ENCODE data around the gene GET3. TPM values are rescaled to one million over a fixed set of nuclear protein-coding genes. Genes with fewer than 3 reads are reported as not detected.

GET3 gene
- total and polyA plus RNA-seq, 2 of the 13 experiments (the other 11 are each of a cell fraction or from before 2014, with no cell fraction given) = 57.7 to 59.4 TPM

DNA sequence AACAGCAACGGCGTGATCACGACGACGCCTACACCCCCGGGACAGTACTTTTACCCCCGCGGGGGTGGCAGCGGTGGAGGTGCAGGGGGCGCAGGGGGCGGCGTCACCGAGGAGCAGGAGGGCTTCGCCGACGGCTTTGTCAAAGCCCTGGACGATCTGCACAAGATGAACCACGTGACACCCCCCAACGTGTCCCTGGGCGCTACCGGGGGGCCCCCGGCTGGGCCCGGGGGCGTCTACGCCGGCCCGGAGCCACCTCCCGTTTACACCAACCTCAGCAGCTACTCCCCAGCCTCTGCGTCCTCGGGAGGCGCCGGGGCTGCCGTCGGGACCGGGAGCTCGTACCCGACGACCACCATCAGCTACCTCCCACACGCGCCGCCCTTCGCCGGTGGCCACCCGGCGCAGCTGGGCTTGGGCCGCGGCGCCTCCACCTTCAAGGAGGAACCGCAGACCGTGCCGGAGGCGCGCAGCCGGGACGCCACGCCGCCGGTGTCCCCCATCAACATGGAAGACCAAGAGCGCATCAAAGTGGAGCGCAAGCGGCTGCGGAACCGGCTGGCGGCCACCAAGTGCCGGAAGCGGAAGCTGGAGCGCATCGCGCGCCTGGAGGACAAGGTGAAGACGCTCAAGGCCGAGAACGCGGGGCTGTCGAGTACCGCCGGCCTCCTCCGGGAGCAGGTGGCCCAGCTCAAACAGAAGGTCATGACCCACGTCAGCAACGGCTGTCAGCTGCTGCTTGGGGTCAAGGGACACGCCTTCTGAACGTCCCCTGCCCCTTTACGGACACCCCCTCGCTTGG, 55.0 kb downstream of the GET3 start (continued):
- TF ChIP-seq, protein P1, sequence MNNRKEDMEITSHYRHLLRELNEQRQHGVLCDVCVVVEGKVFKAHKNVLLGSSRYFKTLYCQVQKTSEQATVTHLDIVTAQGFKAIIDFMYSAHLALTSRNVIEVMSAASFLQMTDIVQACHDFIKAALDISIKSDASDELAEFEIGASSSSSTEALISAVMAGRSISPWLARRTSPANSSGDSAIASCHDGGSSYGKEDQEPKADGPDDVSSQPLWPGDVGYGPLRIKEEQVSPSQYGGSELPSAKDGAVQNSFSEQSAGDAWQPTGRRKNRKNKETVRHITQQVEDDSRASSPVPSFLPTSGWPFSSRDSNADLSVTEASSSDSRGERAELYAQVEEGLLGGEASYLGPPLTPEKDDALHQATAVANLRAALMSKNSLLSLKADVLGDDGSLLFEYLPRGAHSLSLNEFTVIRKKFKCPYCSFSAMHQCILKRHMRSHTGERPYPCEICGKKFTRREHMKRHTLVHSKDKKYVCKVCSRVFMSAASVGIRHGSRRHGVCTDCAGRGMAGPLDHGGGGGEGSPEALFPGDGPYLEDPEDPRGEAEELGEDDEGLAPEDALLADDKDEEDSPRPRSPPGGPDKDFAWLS (CRISPR knock-in tag; IDR thresholded peaks at IDR 0.05; ENCODE audit: borderline replicate concordance) = no peak
- TF ChIP-seq, protein P2, sequence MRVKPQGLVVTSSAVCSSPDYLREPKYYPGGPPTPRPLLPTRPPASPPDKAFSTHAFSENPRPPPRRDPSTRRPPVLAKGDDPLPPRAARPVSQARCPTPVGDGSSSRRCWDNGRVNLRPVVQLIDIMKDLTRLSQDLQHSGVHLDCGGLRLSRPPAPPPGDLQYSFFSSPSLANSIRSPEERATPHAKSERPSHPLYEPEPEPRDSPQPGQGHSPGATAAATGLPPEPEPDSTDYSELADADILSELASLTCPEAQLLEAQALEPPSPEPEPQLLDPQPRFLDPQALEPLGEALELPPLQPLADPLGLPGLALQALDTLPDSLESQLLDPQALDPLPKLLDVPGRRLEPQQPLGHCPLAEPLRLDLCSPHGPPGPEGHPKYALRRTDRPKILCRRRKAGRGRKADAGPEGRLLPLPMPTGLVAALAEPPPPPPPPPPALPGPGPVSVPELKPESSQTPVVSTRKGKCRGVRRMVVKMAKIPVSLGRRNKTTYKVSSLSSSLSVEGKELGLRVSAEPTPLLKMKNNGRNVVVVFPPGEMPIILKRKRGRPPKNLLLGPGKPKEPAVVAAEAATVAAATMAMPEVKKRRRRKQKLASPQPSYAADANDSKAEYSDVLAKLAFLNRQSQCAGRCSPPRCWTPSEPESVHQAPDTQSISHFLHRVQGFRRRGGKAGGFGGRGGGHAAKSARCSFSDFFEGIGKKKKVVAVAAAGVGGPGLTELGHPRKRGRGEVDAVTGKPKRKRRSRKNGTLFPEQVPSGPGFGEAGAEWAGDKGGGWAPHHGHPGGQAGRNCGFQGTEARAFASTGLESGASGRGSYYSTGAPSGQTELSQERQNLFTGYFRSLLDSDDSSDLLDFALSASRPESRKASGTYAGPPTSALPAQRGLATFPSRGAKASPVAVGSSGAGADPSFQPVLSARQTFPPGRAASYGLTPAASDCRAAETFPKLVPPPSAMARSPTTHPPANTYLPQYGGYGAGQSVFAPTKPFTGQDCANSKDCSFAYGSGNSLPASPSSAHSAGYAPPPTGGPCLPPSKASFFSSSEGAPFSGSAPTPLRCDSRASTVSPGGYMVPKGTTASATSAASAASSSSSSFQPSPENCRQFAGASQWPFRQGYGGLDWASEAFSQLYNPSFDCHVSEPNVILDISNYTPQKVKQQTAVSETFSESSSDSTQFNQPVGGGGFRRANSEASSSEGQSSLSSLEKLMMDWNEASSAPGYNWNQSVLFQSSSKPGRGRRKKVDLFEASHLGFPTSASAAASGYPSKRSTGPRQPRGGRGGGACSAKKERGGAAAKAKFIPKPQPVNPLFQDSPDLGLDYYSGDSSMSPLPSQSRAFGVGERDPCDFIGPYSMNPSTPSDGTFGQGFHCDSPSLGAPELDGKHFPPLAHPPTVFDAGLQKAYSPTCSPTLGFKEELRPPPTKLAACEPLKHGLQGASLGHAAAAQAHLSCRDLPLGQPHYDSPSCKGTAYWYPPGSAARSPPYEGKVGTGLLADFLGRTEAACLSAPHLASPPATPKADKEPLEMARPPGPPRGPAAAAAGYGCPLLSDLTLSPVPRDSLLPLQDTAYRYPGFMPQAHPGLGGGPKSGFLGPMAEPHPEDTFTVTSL (CRISPR knock-in tag; IDR thresholded peaks at IDR 0.05; ENCODE audit: borderline replicate concordance) = no peak
- no peak for TF ChIP-seq MBNL3 (CRISPR knock-in tag; conservative IDR thresholded peaks at IDR 0.05)
- TF ChIP-seq ZNF563 (CRISPR knock-in tag; IDR thresholded peaks at IDR 0.05) = no peak
- no peak for TF ChIP-seq ZNF850 (CRISPR knock-in tag; conservative IDR thresholded peaks at IDR 0.05)
- TF ChIP-seq U2AF1 (optimal IDR thresholded peaks at IDR 0.05; ENCODE audit: low read depth, low read length) = no peak
- no peak for TF ChIP-seq KLF6 (CRISPR knock-in tag; IDR thresholded peaks at IDR 0.05)
- no peak for TF ChIP-seq PCBP1 (IDR thresholded peaks at IDR 0.05; ENCODE audit: borderline replicate concordance, low read depth, low read length)
- peak; percentile 19; the same call in 1 of the 2 replicates for TF ChIP-seq RXRB (CRISPR knock-in tag; IDR thresholded peaks at IDR 0.05; ENCODE audit: borderline replicate concordance)
- TF ChIP-seq GATAD1 (CRISPR knock-in tag; IDR thresholded peaks at IDR 0.05) = peak; percentile 75
- TF ChIP-seq ZNF678 (CRISPR knock-in tag; IDR thresholded peaks at IDR 0.05) = no peak
- TF ChIP-seq, protein P3, sequence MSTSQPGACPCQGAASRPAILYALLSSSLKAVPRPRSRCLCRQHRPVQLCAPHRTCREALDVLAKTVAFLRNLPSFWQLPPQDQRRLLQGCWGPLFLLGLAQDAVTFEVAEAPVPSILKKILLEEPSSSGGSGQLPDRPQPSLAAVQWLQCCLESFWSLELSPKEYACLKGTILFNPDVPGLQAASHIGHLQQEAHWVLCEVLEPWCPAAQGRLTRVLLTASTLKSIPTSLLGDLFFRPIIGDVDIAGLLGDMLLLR (CRISPR knock-in tag; IDR thresholded peaks at IDR 0.05) = peak; percentile 90
- TF ChIP-seq, protein P4, sequence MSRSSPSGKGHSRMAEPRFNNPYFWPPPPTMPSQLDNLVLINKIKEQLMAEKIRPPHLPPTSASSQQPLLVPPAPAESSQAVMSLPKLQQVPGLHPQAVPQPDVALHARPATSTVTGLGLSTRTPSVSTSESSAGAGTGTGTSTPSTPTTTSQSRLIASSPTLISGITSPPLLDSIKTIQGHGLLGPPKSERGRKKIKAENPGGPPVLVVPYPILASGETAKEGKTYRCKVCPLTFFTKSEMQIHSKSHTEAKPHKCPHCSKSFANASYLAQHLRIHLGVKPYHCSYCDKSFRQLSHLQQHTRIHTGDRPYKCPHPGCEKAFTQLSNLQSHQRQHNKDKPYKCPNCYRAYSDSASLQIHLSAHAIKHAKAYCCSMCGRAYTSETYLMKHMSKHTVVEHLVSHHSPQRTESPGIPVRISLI (CRISPR knock-in tag; IDR thresholded peaks at IDR 0.05; ENCODE audit: borderline replicate concordance) = no peak
- TF ChIP-seq SYNCRIP (IDR thresholded peaks at IDR 0.05; ENCODE audit: insufficient read depth, low read depth, low read length) = no peak
- TF ChIP-seq ZNF30 (CRISPR knock-in tag; IDR thresholded peaks at IDR 0.05) = no peak
- TF ChIP-seq CREB1 (IDR thresholded peaks at IDR 0.05) = no peak
- TF ChIP-seq CREB1 (CRISPR knock-in tag; IDR thresholded peaks at IDR 0.05) = no peak
- TF ChIP-seq, protein P5, sequence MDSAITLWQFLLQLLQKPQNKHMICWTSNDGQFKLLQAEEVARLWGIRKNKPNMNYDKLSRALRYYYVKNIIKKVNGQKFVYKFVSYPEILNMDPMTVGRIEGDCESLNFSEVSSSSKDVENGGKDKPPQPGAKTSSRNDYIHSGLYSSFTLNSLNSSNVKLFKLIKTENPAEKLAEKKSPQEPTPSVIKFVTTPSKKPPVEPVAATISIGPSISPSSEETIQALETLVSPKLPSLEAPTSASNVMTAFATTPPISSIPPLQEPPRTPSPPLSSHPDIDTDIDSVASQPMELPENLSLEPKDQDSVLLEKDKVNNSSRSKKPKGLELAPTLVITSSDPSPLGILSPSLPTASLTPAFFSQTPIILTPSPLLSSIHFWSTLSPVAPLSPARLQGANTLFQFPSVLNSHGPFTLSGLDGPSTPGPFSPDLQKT (CRISPR knock-in tag; IDR thresholded peaks at IDR 0.05; ENCODE audit: borderline replicate concordance) = peak; percentile 53; the same call in 1 of the 2 replicates

Measured in HepG2 (cell line).